Activated naive CD4-positive, alpha-beta T cell treated with anti-CD3 and anti-CD28 coated beads, Interleukin-2, amount 50 U/mL, for 72 hours (primary cell): ENCODE results near the gene LRBA. TPM values are rescaled to one million over a fixed set of nuclear protein-coding genes. Genes with fewer than 3 reads are reported as not detected.

Experiments
- total RNA-seq, 2 donors: library from RNA; stranded (reverse); gene quantifications; one replicate each; pipeline ENCODE4 v1.2.3, GENCODE V29; 2022

LRBA gene
- total RNA-seq, 2 donors from 2014 or later, result 72.0 to 77.9 TPM

Other genes with a start within 250 kb of the LRBA start
- gene RPS3A, start 84.3 kb upstream of the LRBA start, total RNA-seq, result 1,000 to 10,000 TPM; 2,119 to 2,880 TPM